Measurements from ENCODE around the gene C6. TPM values are rescaled to one million over a fixed set of nuclear protein-coding genes. Genes with fewer than 3 reads are reported as not detected.

Gene C6
- total RNA-seq, 1 donor from 2014 or later = not detected

DNA sequence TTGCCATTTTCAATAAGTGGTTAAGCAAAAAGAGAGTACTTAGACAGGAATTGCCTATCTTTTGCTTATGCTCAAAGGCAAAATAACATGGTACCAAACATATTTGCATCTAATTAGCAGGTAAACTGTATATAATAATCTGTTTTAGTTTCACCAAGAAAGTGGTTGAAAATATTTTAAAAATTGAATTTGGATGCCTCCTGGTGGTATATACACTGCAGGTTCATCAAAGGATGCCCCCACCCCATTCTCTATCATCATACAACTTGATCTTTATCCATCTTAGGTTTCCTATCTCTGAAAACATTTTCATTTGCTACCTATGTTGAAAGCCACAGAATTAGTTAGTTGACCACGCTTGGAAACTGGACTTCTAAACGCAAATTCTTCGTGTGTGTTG, 95.2 kb downstream of the C6 start:
- Mint-ChIP-seq H3K4me3 (ENCODE audit: unreplicated experiment) (no peak overlapping the region), H3K27ac (ENCODE audit: unreplicated experiment) (no peak overlapping the region), H3K9me3 (ENCODE audit: unreplicated experiment) (no peaks in the 10 kb centered on the region), H3K36me3 (ENCODE audit: unreplicated experiment) (no peaks in the 10 kb centered on the region), H3K4me1 (ENCODE audit: unreplicated experiment) (no peaks in the 10 kb centered on the region), H3K27me3 (ENCODE audit: unreplicated experiment) (no peaks in the 10 kb centered on the region)
- TF ChIP-seq, protein P1, sequence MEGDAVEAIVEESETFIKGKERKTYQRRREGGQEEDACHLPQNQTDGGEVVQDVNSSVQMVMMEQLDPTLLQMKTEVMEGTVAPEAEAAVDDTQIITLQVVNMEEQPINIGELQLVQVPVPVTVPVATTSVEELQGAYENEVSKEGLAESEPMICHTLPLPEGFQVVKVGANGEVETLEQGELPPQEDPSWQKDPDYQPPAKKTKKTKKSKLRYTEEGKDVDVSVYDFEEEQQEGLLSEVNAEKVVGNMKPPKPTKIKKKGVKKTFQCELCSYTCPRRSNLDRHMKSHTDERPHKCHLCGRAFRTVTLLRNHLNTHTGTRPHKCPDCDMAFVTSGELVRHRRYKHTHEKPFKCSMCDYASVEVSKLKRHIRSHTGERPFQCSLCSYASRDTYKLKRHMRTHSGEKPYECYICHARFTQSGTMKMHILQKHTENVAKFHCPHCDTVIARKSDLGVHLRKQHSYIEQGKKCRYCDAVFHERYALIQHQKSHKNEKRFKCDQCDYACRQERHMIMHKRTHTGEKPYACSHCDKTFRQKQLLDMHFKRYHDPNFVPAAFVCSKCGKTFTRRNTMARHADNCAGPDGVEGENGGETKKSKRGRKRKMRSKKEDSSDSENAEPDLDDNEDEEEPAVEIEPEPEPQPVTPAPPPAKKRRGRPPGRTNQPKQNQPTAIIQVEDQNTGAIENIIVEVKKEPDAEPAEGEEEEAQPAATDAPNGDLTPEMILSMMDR (IDR thresholded peaks at IDR 0.05) = no peak
- no peak for DNase-seq (ENCODE audit: extremely low spot score, unreplicated experiment)

DNA sequence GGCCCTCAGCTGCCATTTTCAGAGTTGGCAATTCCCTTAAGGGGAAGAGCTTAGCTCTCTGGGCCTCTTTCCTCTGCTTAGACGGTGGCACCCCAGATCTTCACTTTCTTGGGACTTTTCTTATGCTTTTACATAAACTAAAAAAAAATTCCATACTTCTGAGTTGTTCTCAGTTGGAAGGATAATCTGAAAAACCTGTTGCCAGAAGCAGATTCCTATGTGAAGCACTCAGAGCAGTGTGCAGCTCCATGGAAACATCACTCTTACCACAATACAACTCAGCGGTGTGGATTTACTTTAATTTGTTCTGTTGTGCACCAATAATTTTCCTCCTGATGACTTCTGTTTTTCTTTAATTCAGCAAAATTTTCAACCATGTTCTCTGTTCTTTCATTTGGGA, 98.1 kb downstream of the C6 start:
- H3K9me3 Mint-ChIP-seq (ENCODE audit: unreplicated experiment) = no peaks in the 10 kb centered on the region
- TF ChIP-seq, protein P1 (IDR thresholded peaks at IDR 0.05) = no peak
- H3K4me3 Mint-ChIP-seq (ENCODE audit: unreplicated experiment) = no peak overlapping the region
- H3K4me1 Mint-ChIP-seq (ENCODE audit: unreplicated experiment) = no peaks in the 10 kb centered on the region
- no peaks in the 10 kb centered on the region for H3K36me3 Mint-ChIP-seq (ENCODE audit: unreplicated experiment)
- no peak overlapping the region for H3K27ac Mint-ChIP-seq (ENCODE audit: unreplicated experiment)
- H3K27me3 Mint-ChIP-seq (ENCODE audit: unreplicated experiment) = no peaks in the 10 kb centered on the region
- no peak for DNase-seq (ENCODE audit: extremely low spot score, unreplicated experiment)

DNA sequence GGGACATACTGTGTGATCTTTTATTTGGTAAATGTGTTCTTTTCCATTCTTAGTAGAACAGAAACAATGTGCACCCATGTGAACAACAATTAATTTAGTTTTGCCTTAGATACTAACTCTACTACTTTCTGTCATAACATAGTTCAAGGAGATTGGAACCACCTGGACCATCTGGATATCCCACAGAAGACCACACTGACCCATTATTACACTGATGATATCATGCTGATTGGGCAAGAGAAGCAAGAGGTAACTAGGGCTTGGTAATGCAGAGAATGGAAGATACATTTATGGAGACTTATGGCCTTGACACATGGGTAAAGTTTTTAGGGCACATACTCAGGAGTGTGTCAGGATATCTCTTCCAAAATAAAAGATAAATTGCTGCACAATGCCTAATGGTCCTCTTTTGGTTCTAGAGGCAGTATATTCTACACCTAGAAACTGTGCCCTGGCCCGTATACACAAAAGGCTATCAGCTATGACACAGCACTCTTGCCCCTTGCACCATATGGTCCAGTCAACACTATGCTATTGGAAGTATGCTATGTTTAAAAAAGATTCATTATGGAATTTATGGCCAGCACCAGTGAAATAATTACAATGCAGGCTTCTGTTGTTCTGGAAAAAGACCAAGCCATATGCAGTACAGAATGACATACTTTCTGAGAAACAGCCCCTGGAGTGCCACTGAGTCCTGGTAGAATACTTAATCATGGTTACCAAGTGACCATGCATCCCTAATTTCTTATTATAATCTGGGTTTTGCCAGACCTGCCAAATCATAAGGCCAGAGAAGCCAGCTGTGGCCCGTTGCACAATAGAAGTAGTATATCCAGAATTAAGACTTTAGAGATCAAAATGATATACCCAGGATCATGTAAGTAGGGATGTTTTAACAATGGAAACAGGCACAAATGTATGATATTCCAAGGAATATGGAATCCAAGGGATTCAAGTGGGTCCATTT, 100.6 kb downstream of the C6 start:
- Mint-ChIP-seq H3K4me1 (ENCODE audit: unreplicated experiment) (no peaks in the 10 kb centered on the region), H3K27ac (ENCODE audit: unreplicated experiment) (no peak overlapping the region), H3K36me3 (ENCODE audit: unreplicated experiment) (no peaks in the 10 kb centered on the region), H3K27me3 (ENCODE audit: unreplicated experiment) (no peaks in the 10 kb centered on the region), H3K4me3 (ENCODE audit: unreplicated experiment) (no peak overlapping the region), H3K9me3 (ENCODE audit: unreplicated experiment) (no peaks in the 10 kb centered on the region)
- no peak for DNase-seq (ENCODE audit: extremely low spot score, unreplicated experiment)
- TF ChIP-seq, protein P1 (IDR thresholded peaks at IDR 0.05) = no peak

DNA sequence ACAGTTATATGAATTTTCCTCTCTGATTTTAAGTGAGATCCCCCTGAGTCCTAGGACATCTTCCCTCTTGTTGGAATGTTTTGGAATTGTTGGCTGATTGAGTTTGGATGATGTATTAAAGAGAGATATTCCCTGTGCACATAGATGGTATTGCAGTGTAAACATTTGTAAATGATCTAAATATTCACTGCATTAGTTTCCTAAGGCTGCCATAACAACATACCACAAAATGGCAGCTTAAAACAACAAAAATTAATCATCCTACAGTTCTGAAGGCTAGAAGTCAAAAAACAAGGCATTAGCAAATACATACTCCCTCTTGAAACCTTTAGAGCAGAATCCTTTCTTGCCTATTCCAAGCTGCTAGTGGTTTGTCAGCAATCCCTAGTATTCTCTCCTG, 104.1 kb downstream of the C6 start:
- no peaks in the 10 kb centered on the region for H3K9me3 Mint-ChIP-seq (ENCODE audit: unreplicated experiment)
- H3K27me3 Mint-ChIP-seq (ENCODE audit: unreplicated experiment) = no peaks in the 10 kb centered on the region
- no peak overlapping the region for H3K27ac Mint-ChIP-seq (ENCODE audit: unreplicated experiment)
- no peaks in the 10 kb centered on the region for H3K36me3 Mint-ChIP-seq (ENCODE audit: unreplicated experiment)
- H3K4me1 Mint-ChIP-seq (ENCODE audit: unreplicated experiment) = no peaks in the 10 kb centered on the region
- TF ChIP-seq, protein P1 (IDR thresholded peaks at IDR 0.05) = no peak
- DNase-seq (ENCODE audit: extremely low spot score, unreplicated experiment) = no peak
- no peak overlapping the region for H3K4me3 Mint-ChIP-seq (ENCODE audit: unreplicated experiment)

DNA sequence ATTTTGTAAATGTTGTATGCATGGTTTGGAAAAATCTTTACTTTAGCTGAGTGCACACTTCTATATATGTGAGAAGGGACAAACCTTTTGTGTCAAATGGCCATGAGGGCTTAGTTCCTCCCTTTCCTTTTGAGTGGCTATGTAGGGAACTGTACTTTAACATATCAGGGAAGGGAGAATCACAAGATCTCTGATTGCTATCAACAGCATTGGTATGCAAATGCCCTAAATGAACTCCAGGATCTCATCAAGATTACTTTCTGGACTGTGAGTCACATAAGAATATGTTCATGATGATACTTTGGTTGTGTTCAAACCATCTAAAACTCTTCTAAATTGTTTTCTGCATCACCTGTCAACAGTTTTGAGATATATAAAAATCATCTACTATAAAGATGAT, 111.0 kb downstream of the C6 start:
- Mint-ChIP-seq H3K4me3 (ENCODE audit: unreplicated experiment) (no peak overlapping the region), H3K27ac (ENCODE audit: unreplicated experiment) (no peak overlapping the region), H3K27me3 (ENCODE audit: unreplicated experiment) (no peaks in the 10 kb centered on the region), H3K4me1 (ENCODE audit: unreplicated experiment) (no peaks in the 10 kb centered on the region), H3K9me3 (ENCODE audit: unreplicated experiment) (no peaks in the 10 kb centered on the region), H3K36me3 (ENCODE audit: unreplicated experiment) (no peaks in the 10 kb centered on the region)
- TF ChIP-seq, protein P1 (IDR thresholded peaks at IDR 0.05) = no peak
- DNase-seq (ENCODE audit: extremely low spot score, unreplicated experiment) = no peak
